ENCODE results near the gene GPM6B.

GPM6B gene

GRCh38 chrX:13755254-13755653 lies 61.6 kb downstream of the GPM6B start:
- Histone ChIP-seq H3K4me3 (ENCODE audit: insufficient read depth, low read depth, low read length) (no peak overlapping the region), H3K9me3 (ENCODE audit: control insufficient read depth, low read length) (no peaks in the 10 kb centered on the region), H3K4me1 (ENCODE audit: control insufficient read depth, insufficient read depth, low read length) (no peaks in the 10 kb centered on the region), H3K27me3 (ENCODE audit: control insufficient read depth, insufficient read depth, low read length, poor library complexity, severe bottlenecking) (no peaks in the 10 kb centered on the region), H3K36me3 (ENCODE audit: control insufficient read depth, insufficient read depth, low read length) (no peaks in the 10 kb centered on the region), H3K27ac (ENCODE audit: insufficient read depth, low read depth, low read length, poor library complexity, severe bottlenecking) (no peak overlapping the region)
- 88 to 100% methylated on average over 1 of the region's 1 CpG for whole genome bisulfite sequencing, 2 experiments

- H3K36me3 ChIP-seq (ENCODE audit: control insufficient read depth, insufficient read depth, low read length): no peaks in the 10 kb centered on the region
- no peak overlapping the region for H3K4me3 ChIP-seq (ENCODE audit: insufficient read depth, low read depth, low read length)
- WGBS, 2 experiments: 100% methylated on average over 1 of the region's 1 CpG
Observed at GRCh38 chrX:13754765-13755164, 62.1 kb downstream of the GPM6B start.

GRCh38 chrX:13752646-13753045 lies 64.2 kb downstream of the GPM6B start:
- H3K4me3 ChIP-seq (ENCODE audit: insufficient read depth, low read depth, low read length): no peak overlapping the region
- H3K36me3 ChIP-seq (ENCODE audit: control insufficient read depth, insufficient read depth, low read length): no peaks in the 10 kb centered on the region
- WGBS, 2 experiments: 95 to 97% methylated on average over 3 of the region's 3 CpGs
- H3K27me3 ChIP-seq (ENCODE audit: control insufficient read depth, insufficient read depth, low read length, poor library complexity, severe bottlenecking): no peaks in the 10 kb centered on the region
- no peak overlapping the region for H3K27ac ChIP-seq (ENCODE audit: insufficient read depth, low read depth, low read length, poor library complexity, severe bottlenecking)
- no peaks in the 10 kb centered on the region for H3K9me3 ChIP-seq (ENCODE audit: control insufficient read depth, low read length)
- H3K4me1 ChIP-seq (ENCODE audit: control insufficient read depth, insufficient read depth, low read length): no peaks in the 10 kb centered on the region

More at GRCh38 chrX:13754765-13755164, 62.1 kb downstream of the GPM6B start:
- Histone ChIP-seq H3K27ac (ENCODE audit: insufficient read depth, low read depth, low read length, poor library complexity, severe bottlenecking) (no peak overlapping the region), H3K4me1 (ENCODE audit: control insufficient read depth, insufficient read depth, low read length) (no peaks in the 10 kb centered on the region), H3K27me3 (ENCODE audit: control insufficient read depth, insufficient read depth, low read length, poor library complexity, severe bottlenecking) (no peaks in the 10 kb centered on the region), H3K9me3 (ENCODE audit: control insufficient read depth, low read length) (no peaks in the 10 kb centered on the region)

- Histone ChIP-seq H3K27me3 (ENCODE audit: control insufficient read depth, insufficient read depth, low read length, poor library complexity, severe bottlenecking) (no peaks in the 10 kb centered on the region), H3K36me3 (ENCODE audit: control insufficient read depth, insufficient read depth, low read length) (no peaks in the 10 kb centered on the region), H3K4me3 (ENCODE audit: insufficient read depth, low read depth, low read length) (no peak overlapping the region), H3K27ac (ENCODE audit: insufficient read depth, low read depth, low read length, poor library complexity, severe bottlenecking) (no peak overlapping the region), H3K9me3 (ENCODE audit: control insufficient read depth, low read length) (no peaks in the 10 kb centered on the region), H3K4me1 (ENCODE audit: control insufficient read depth, insufficient read depth, low read length) (no peaks in the 10 kb centered on the region)
- 95 to 100% methylated on average over 1 to 2 of the region's 3 CpGs for WGBS, 2 experiments
Observed at GRCh38 chrX:13752141-13752540, 64.8 kb downstream of the GPM6B start.

- H3K27ac ChIP-seq (ENCODE audit: insufficient read depth, low read depth, low read length, poor library complexity, severe bottlenecking): no peak overlapping the region
- no peak overlapping the region for H3K4me3 ChIP-seq (ENCODE audit: insufficient read depth, low read depth, low read length)
- H3K36me3 ChIP-seq (ENCODE audit: control insufficient read depth, insufficient read depth, low read length): no peaks in the 10 kb centered on the region
- H3K4me1 ChIP-seq (ENCODE audit: control insufficient read depth, insufficient read depth, low read length): no peaks in the 10 kb centered on the region
- no peaks in the 10 kb centered on the region for H3K27me3 ChIP-seq (ENCODE audit: control insufficient read depth, insufficient read depth, low read length, poor library complexity, severe bottlenecking)
- no peaks in the 10 kb centered on the region for H3K9me3 ChIP-seq (ENCODE audit: control insufficient read depth, low read length)
Observed at GRCh38 chrX:13750812-13751211, 66.1 kb downstream of the GPM6B start.

- H3K4me1 ChIP-seq (ENCODE audit: control insufficient read depth, insufficient read depth, low read length): no peaks in the 10 kb centered on the region
- no peaks in the 10 kb centered on the region for H3K9me3 ChIP-seq (ENCODE audit: control insufficient read depth, low read length)
- H3K27me3 ChIP-seq (ENCODE audit: control insufficient read depth, insufficient read depth, low read length, poor library complexity, severe bottlenecking): no peaks in the 10 kb centered on the region
- no peak overlapping the region for H3K27ac ChIP-seq (ENCODE audit: insufficient read depth, low read depth, low read length, poor library complexity, severe bottlenecking)
- no peak overlapping the region for H3K4me3 ChIP-seq (ENCODE audit: insufficient read depth, low read depth, low read length)
- H3K36me3 ChIP-seq (ENCODE audit: control insufficient read depth, insufficient read depth, low read length): no peaks in the 10 kb centered on the region
Observed at GRCh38 chrX:13750204-13750603, 66.7 kb downstream of the GPM6B start.

GRCh38 chrX:13748486-13748885 lies 68.4 kb downstream of the GPM6B start:
- Histone ChIP-seq H3K36me3 (ENCODE audit: control insufficient read depth, insufficient read depth, low read length) (no peaks in the 10 kb centered on the region), H3K27ac (ENCODE audit: insufficient read depth, low read depth, low read length, poor library complexity, severe bottlenecking) (no peak overlapping the region), H3K4me3 (ENCODE audit: insufficient read depth, low read depth, low read length) (no peak overlapping the region), H3K27me3 (ENCODE audit: control insufficient read depth, insufficient read depth, low read length, poor library complexity, severe bottlenecking) (no peaks in the 10 kb centered on the region), H3K4me1 (ENCODE audit: control insufficient read depth, insufficient read depth, low read length) (no peaks in the 10 kb centered on the region), H3K9me3 (ENCODE audit: control insufficient read depth, low read length) (no peaks in the 10 kb centered on the region)
- 90 to 100% methylated on average over 3 of the region's 3 CpGs for WGBS, 2 experiments

- Histone ChIP-seq H3K9me3 (ENCODE audit: control insufficient read depth, low read length) (no peaks in the 10 kb centered on the region), H3K36me3 (ENCODE audit: control insufficient read depth, insufficient read depth, low read length) (no peaks in the 10 kb centered on the region), H3K4me3 (ENCODE audit: insufficient read depth, low read depth, low read length) (no peak overlapping the region), H3K27me3 (ENCODE audit: control insufficient read depth, insufficient read depth, low read length, poor library complexity, severe bottlenecking) (no peaks in the 10 kb centered on the region), H3K27ac (ENCODE audit: insufficient read depth, low read depth, low read length, poor library complexity, severe bottlenecking) (no peak overlapping the region), H3K4me1 (ENCODE audit: control insufficient read depth, insufficient read depth, low read length) (no peaks in the 10 kb centered on the region)
- WGBS, 2 experiments: 71% methylated on average over 2 of the region's 2 CpGs; no CpG with 5 or more reads in 1 of the 2 experiments
Observed at GRCh38 chrX:13747836-13748235, 69.1 kb downstream of the GPM6B start.

GRCh38 chrX:13742397-13743176 lies 74.3 kb downstream of the GPM6B start:
- Histone ChIP-seq H3K9me3 (ENCODE audit: control insufficient read depth, low read length) (no peaks in the 10 kb centered on the region), H3K27me3 (ENCODE audit: control insufficient read depth, insufficient read depth, low read length, poor library complexity, severe bottlenecking) (no peaks in the 10 kb centered on the region), H3K27ac (ENCODE audit: insufficient read depth, low read depth, low read length, poor library complexity, severe bottlenecking) (no peak overlapping the region), H3K36me3 (ENCODE audit: control insufficient read depth, insufficient read depth, low read length) (no peaks in the 10 kb centered on the region), H3K4me1 (ENCODE audit: control insufficient read depth, insufficient read depth, low read length) (no peaks in the 10 kb centered on the region), H3K4me3 (ENCODE audit: insufficient read depth, low read depth, low read length) (no peak overlapping the region)
- 87 to 94% methylated on average over 11 to 13 of the region's 13 CpGs for WGBS, 2 experiments

GRCh38 chrX:13741695-13742094 lies 75.2 kb downstream of the GPM6B start:
- Histone ChIP-seq H3K4me1 (ENCODE audit: control insufficient read depth, insufficient read depth, low read length) (no peaks in the 10 kb centered on the region), H3K4me3 (ENCODE audit: insufficient read depth, low read depth, low read length) (no peak overlapping the region), H3K27ac (ENCODE audit: insufficient read depth, low read depth, low read length, poor library complexity, severe bottlenecking) (no peak overlapping the region), H3K9me3 (ENCODE audit: control insufficient read depth, low read length) (no peaks in the 10 kb centered on the region), H3K36me3 (ENCODE audit: control insufficient read depth, insufficient read depth, low read length) (no peaks in the 10 kb centered on the region), H3K27me3 (ENCODE audit: control insufficient read depth, insufficient read depth, low read length, poor library complexity, severe bottlenecking) (no peaks in the 10 kb centered on the region)
- 92 to 96% methylated on average over 5 to 6 of the region's 6 CpGs for WGBS, 2 experiments

All from ectodermal cell (in vitro differentiated cells).